Calu3 (cell line): Measurements from ENCODE around the gene PACRG. TPM values are rescaled to one million over a fixed set of nuclear protein-coding genes. Genes with fewer than 3 reads are reported as not detected.

Experiments
- BruUV-seq: library from RNA; stranded (reverse); fragments of 400-500 nt; replicated peaks from 2 replicates; lab custom pipeline; 2021; lab: Mats Ljungman, UMichigan
- CTCF ChIA-PET: fragments of 300-600 bp; sonication (Branson Sonifier 250); formaldehyde crosslinking; loops from one replicate; lab custom pipeline; 2022; ENCODE audit warnings: antibody characterized with exemption; lab: Charles Lee
- DNase-seq: peaks from one replicate; pipeline ENCODE4 v3.0.0; 2022
- H3K27ac Mint-ChIP-seq: one replicate; pipeline ENCODE4 v1.8.0; 2022; ENCODE audit warnings: mixed read lengths; ENCODE audit not compliant: unreplicated experiment
- H3K27me3 Mint-ChIP-seq: one replicate; pipeline ENCODE4 v1.8.0; 2022; ENCODE audit warnings: mixed read lengths; ENCODE audit not compliant: unreplicated experiment
- H3K36me3 Mint-ChIP-seq: one replicate; pipeline ENCODE4 v1.8.0; 2022; ENCODE audit warnings: mild to moderate bottlenecking, moderate library complexity, mixed read lengths; ENCODE audit not compliant: insufficient read depth, unreplicated experiment
- H3K4me1 Mint-ChIP-seq: one replicate; pipeline ENCODE4 v1.8.0; 2022; ENCODE audit warnings: mild to moderate bottlenecking, low read depth, mixed read lengths; ENCODE audit not compliant: unreplicated experiment
- H3K4me3 Mint-ChIP-seq: one replicate; pipeline ENCODE4 v1.8.0; 2022; ENCODE audit warnings: mild to moderate bottlenecking, low read depth, moderate library complexity, mixed read lengths; ENCODE audit not compliant: unreplicated experiment
- H3K9me3 Mint-ChIP-seq: one replicate; pipeline ENCODE4 v1.8.0; 2022; ENCODE audit warnings: low read depth, mixed read lengths; ENCODE audit not compliant: unreplicated experiment
- CTCF ChIP-seq: fragments of 200-600 bp; IDR thresholded peaks from one replicate; pipeline ENCODE4 v1.8.0; 2022; ENCODE audit warnings: antibody characterized with exemption; ENCODE audit not compliant: unreplicated experiment
- intact Hi-C: fragments of 100-400 bp; cut with micrococcal nuclease; formaldehyde crosslinking; loops from one replicate; pipeline ENCODE4 v1.10.0; 2022; ENCODE audit not compliant: unreplicated experiment
- total RNA-seq: library from RNA; stranded (reverse); gene quantifications from 2 replicates; pipeline ENCODE4 v1.2.3, GENCODE V29; 2022

The PACRG gene
- total RNA-seq, 1 experiment from 2014 or later = 1.5 TPM

- no peak overlapping the region for H3K27ac Mint-ChIP-seq
Observed at GRCh38 chr6:162680871-162681270, 46.9 kb upstream of the PACRG start.

DNA sequence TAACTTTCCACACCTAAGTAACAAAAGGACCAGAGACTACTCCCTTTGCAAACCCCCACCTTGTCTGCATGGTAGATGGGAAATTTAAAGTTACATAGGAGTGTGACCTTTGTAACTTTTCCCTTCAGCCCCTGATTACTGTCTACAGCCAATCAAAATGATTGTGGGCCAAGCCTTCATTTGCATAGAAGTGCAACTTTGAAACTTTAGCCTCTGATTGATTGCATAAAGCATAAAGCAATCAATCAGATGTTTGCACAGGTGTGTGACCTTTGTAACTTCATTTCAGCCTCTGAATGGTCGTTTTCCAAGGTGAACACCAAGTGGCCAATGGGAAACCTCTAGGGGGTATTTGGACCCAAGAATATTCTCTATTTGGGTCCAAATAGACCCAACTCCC lies 46.3 kb upstream of the PACRG start:
- TF ChIP-seq CTCF = no peak
- Mint-ChIP-seq H3K27ac (no peak overlapping the region), H3K4me1 (no peaks in the 10 kb centered on the region), H3K36me3 (no peaks in the 10 kb centered on the region), H3K27me3 (no peaks in the 10 kb centered on the region), H3K4me3 (no peak overlapping the region), H3K9me3 (no peaks in the 10 kb centered on the region)
- intact Hi-C loops = no loop called here
- CTCF ChIA-PET = no interaction called here
- no TSS peak for BruUV-seq
- DNase-seq = no peak

More at GRCh38 chr6:162680871-162681270, 46.9 kb upstream of the PACRG start:
- Mint-ChIP-seq H3K4me3 (no peak overlapping the region), H3K9me3 (no peaks in the 10 kb centered on the region), H3K36me3 (no peaks in the 10 kb centered on the region), H3K4me1 (no peaks in the 10 kb centered on the region), H3K27me3 (no peaks in the 10 kb centered on the region)
- BruUV-seq = no TSS peak
- DNase-seq = no peak
- intact Hi-C loops = no loop called here
- CTCF ChIA-PET = no interaction called here
- TF ChIP-seq CTCF = no peak

DNA sequence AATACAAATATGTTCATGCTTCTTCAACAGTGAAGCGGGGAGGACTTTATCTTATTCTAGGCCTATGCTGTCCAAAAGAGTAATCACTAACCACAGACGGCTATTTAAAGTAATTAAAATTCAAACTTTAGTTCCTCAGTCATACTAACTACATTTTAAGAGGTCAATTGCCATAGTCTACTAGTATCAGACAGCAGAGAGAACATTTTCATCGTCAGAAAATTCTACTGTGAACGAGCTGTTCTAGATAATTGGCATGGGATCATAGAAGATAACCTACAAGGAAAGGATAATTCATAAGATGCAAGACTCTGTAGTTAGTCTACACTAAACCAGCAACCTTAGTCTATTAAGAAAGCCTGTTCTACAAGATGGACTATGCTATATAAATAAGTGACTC lies 44.6 kb upstream of the PACRG start:
- intact Hi-C loops = no loop called here
- H3K27ac Mint-ChIP-seq = no peak overlapping the region
- no peaks in the 10 kb centered on the region for H3K36me3 Mint-ChIP-seq
- CTCF ChIA-PET = no interaction called here
- no peaks in the 10 kb centered on the region for H3K27me3 Mint-ChIP-seq
- no peak overlapping the region for H3K4me3 Mint-ChIP-seq
- no peaks in the 10 kb centered on the region for H3K9me3 Mint-ChIP-seq
- H3K4me1 Mint-ChIP-seq = no peaks in the 10 kb centered on the region
- TF ChIP-seq CTCF = no peak
- DNase-seq = no peak
- no TSS peak for BruUV-seq

- Mint-ChIP-seq H3K4me1 (no peaks in the 10 kb centered on the region), H3K27me3 (no peaks in the 10 kb centered on the region), H3K9me3 (no peaks in the 10 kb centered on the region), H3K4me3 (no peak overlapping the region), H3K36me3 (no peaks in the 10 kb centered on the region), H3K27ac (no peak overlapping the region)
- intact Hi-C loops = no loop called here
- CTCF ChIA-PET = no interaction called here
- no peak for TF ChIP-seq CTCF
- no peak for DNase-seq
- BruUV-seq = no TSS peak
Observed at GRCh38 chr6:162684052-162684451, 43.7 kb upstream of the PACRG start.
